GM18520 (cell line): ENCODE results near the gene KCNK7.

Experiments used
- ATAC-seq: cut with Tn5 transposase; IDR thresholded peaks from one replicate; pipeline ENCODE4 v1.9.1; 2021; ENCODE audit not compliant: unreplicated experiment

KCNK7 gene

GRCh38 chr11:65611758-65612603 lies 16.4 kb upstream of the KCNK7 start:
- ATAC-seq, result no peak

- ATAC-seq, result no peak
Measured at GRCh38 chr11:65611028-65611757, 15.6 kb upstream of the KCNK7 start.

GRCh38 chr11:65610404-65610803 lies 14.8 kb upstream of the KCNK7 start:
- no peak for ATAC-seq

- no peak for ATAC-seq
Measured at GRCh38 chr11:65609665-65610064, 14.1 kb upstream of the KCNK7 start.

GRCh38 chr11:65609229-65609628 lies 13.6 kb upstream of the KCNK7 start:
- ATAC-seq, result no peak

- ATAC-seq, result no peak
Measured at GRCh38 chr11:65607614-65608426, 12.2 kb upstream of the KCNK7 start.

GRCh38 chr11:65606876-65607613 lies 11.4 kb upstream of the KCNK7 start:
- ATAC-seq, result no peak

- ATAC-seq, result no peak
Measured at GRCh38 chr11:65604258-65604657, 8.7 kb upstream of the KCNK7 start.

GRCh38 chr11:65599955-65600246 lies 4.3 kb upstream of the KCNK7 start:
- ATAC-seq, result no peak

GRCh38 chr11:65599216-65599954 lies 3.8 kb upstream of the KCNK7 start:
- no peak for ATAC-seq

- no peak for ATAC-seq
Measured at GRCh38 chr11:65598258-65598699, 2.7 kb upstream of the KCNK7 start.

GRCh38 chr11:65596520-65596919 lies 920 bp upstream of the KCNK7 start:
- no peak for ATAC-seq

GRCh38 chr11:65595131-65595530 lies 469 bp downstream of the KCNK7 start:
- no peak for ATAC-seq

- ATAC-seq, result no peak
Measured at GRCh38 chr11:65593518-65594414, 1.8 kb downstream of the KCNK7 start.

- no peak for ATAC-seq
Measured at GRCh38 chr11:65592858-65593517, 2.6 kb downstream of the KCNK7 start.

GRCh38 chr11:65591939-65592857 lies 3.4 kb downstream of the KCNK7 start:
- no peak for ATAC-seq

GRCh38 chr11:65590240-65590738 lies 5.3 kb downstream of the KCNK7 start:
- no peak for ATAC-seq
